ENCODE measurements around the gene DXO.
"Not testable (repeated sequence)": the region's sequence is repeated elsewhere in the genome, so short reads cannot be mapped to it uniquely, and the experiment has no call there.

The DXO gene

DNA sequence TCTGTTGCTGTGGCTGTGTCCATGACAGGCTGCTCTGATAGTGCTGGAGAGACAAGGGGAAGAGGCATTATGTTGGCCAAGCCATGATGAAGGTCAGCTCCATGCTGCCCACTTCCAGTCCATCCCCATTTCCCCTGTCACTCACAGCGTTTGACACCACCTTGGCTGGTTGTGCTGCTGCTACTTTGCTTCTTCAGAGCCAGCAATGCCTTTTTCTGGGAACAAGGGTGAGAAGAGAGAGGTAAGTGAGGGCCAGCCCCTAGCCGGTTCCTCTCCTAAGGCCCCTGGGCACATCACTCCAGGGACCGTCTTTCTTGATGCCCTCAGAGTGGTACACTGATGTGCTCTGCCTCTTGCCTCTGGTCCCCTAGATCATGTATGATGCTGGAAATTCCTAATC lies 15.1 kb downstream of the DXO start:
- DNase-seq, result no peak

- DNase-seq, result no peak
Observed at GRCh38 chr6:31954511-31954910, 17.4 kb downstream of the DXO start.

- DNase-seq, result no peak
Observed at GRCh38 chr6:31952890-31953289, 19.0 kb downstream of the DXO start.

DNA sequence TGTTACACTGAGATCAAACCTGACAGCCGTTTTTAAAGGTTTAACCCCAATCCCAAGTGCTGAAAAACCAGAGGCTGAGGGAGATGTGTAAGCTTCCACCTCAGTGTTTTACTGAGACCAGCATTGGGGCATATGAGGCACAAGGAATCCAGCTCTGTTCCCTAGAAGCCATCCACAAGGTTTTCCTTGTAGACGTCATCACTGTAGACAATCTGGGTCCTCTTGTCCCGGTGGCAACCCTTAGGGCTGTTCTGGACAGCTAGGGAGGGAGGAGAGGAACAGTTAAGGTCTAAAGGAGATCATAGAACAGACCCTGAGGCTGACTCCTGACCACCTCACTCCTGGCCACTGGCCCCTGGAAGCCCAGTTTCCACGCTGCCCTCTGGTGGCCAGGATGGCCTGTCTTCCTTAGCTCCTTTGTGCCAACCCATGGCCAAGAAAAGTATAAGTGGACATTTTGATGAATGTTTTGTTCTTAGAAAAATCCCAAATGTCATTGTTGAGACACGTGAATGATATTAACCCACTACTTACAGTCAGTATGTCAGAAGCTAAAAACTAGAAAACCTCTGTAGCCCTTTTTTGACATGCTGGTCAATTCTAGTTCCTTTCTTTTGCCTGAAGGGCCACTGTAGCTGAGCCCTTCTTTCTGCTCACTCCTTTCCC lies 19.7 kb downstream of the DXO start:
- peak; percentile 65 for DNase-seq

DNA sequence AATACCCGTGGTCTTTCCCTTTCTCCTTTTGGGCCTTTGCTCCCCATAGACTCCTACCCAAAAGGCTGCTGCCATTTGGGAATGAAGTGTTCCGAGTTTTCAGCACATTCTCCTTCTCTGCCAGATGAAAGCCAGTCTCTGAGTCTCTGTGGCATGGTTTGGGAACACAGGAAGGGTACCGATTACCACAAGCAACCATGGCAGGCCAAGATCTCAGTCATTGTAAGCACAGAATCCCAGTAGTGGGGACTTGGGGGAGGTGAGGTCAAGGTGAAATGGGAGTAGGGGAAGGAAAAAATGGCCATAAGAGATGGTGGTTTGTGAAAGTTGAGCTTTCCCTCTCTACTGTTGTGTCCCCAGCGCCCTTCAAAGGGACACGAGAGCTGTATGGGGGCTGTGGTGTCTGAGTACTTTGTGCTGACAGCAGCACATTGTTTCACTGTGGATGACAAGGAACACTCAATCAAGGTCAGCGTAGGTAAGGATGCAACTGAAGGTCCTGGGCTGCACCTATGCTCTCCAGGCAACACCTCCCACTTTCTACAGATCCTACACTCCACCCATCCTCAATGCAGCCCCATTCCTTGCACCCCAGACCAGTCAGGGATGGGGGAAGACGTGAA lies 21.9 kb downstream of the DXO start:
- DNase-seq, result no peak

DNA sequence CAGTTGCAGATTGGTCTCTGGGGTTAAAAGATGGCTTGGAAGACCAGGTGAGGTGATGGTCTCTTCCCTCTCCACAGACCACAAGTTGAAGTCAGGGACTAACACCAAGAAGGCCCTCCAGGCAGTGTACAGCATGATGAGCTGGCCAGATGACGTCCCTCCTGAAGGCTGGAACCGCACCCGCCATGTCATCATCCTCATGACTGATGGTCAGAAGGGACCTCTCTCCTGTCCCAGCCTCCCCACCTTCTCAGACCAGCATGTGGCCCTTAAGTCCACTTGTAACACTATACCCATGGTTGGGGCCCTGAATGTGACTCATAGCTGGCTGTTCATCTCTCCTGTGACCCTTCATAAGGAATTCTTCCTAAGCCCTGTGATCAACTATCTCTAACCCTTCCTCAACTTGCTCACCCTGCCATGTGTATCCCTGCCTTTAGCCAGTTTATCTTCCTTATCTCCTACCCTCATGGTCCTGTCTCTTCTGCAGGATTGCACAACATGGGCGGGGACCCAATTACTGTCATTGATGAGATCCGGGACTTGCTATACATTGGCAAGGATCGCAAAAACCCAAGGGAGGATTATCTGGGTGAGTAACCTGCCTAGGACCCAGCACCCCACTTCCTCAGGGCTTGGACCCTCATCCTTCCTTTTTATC lies 23.1 kb downstream of the DXO start:
- DNase-seq, result no peak

DNA sequence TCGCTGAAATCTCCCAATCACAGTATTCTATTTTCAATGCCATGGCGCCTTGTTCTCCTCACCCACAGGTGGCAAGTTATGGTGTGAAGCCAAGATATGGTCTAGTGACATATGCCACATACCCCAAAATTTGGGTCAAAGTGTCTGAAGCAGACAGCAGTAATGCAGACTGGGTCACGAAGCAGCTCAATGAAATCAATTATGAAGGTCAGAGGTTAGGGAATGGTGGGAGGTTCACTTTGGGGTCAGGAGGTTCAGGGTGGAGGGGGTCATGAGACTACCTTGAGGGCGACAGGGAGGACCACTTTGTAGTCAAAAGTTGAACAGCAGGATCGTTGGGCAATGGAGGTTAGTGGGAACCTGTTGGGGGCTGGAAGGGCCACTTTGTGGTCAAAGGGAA lies 23.6 kb downstream of the DXO start:
- DNase-seq, result no peak

DNA sequence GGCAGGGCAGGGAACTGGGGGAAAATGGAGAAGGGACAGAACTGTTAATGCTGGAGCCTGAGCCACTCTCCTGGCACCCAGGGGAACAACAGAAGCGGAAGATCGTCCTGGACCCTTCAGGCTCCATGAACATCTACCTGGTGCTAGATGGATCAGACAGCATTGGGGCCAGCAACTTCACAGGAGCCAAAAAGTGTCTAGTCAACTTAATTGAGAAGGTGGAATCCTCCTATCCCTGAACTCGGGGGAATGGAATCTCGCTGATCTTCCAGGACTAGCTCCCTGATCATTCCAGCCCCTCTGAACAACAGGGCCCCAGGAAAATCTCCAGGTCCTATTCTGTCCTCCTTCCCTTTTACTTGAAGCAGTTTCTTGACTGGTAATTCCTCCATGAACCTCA lies 24.1 kb downstream of the DXO start:
- no peak for DNase-seq

GRCh38 chr6:31947070-31947675 lies 24.8 kb downstream of the DXO start:
- no peak for DNase-seq

GRCh38 chr6:31946370-31946885 lies 25.5 kb downstream of the DXO start:
- no peak for DNase-seq

- peak; percentile 85 for DNase-seq
Observed at GRCh38 chr6:31945507-31946369, 26.2 kb downstream of the DXO start, which contains the start of gene CFB. Gene CFB (plus strand): TSS chr6:31946095. CDS start chr6:31946222, 127 bp downstream.

DNA sequence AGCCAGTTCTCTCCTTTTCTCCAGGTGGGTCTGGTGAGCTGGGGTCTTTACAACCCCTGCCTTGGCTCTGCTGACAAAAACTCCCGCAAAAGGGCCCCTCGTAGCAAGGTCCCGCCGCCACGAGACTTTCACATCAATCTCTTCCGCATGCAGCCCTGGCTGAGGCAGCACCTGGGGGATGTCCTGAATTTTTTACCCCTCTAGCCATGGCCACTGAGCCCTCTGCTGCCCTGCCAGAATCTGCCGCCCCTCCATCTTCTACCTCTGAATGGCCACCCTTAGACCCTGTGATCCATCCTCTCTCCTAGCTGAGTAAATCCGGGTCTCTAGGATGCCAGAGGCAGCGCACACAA lies 26.8 kb downstream of the DXO start:
- DNase-seq, result no peak

DNA sequence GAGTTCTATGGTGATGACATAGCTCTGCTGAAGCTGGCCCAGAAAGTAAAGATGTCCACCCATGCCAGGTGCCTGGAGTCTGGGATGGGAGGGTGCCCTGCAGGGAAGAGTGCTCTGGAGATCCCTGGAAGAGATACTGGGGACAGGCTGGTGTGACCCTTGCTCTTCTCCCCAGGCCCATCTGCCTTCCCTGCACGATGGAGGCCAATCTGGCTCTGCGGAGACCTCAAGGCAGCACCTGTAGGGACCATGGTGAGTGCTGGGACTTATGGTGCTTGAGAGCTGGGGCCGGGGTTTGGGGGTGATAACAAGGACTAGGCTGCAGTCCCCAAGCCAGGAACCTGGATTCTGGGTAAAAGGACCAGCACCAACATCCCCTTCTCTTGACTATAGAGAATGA lies 28.2 kb downstream of the DXO start:
- DNase-seq, result no peak

DNA sequence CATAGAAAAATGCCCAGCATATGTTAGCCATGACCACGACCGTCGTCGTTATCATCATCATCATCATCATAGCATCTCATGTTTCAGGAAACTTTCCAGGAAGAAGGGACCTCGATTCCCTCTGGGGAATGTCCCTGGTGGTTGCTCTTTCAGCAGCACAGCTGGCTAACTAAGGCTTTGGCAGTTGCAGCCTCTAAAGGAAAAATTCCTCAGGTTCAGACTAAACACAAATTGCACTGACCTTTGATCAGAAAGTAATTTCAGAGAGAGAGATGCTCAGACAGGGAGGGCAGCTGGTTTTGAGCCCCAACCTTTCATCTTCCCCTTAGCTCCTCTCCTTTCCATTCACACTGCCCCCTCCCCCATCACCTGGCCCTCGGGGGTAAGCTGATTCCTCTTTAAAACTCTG lies 31.7 kb downstream of the DXO start:
- peak; percentile 51 for DNase-seq

- no peak for DNase-seq
Observed at GRCh38 chr6:31935823-31936222, 36.1 kb downstream of the DXO start.

- DNase-seq, result no peak
Observed at GRCh38 chr6:31935021-31935420, 36.9 kb downstream of the DXO start.

- no peak for DNase-seq
Observed at GRCh38 chr6:31933537-31933936, 38.4 kb downstream of the DXO start.

GRCh38 chr6:31932137-31932536 lies 39.8 kb downstream of the DXO start:
- not testable (repeated sequence) for DNase-seq

DNA sequence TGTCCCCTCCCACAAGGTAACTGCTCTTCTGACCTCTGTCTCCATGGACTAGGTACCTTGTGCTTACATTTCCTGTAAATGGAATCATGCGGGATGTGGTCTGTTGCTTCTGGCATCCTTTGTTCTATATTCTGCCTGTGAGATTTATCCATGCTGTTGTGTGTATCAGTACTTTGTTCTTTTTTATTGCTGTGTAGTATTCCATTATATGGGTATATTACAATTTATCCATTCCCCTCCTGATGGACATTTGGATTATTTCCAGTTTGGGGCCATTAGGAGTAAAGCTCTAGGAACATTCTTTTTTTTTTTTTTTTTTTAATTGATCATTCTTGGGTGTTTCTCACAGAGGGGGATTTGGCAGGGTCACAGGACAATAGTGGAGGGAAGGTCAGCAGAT lies 41.0 kb downstream of the DXO start:
- no peak for DNase-seq

DNA sequence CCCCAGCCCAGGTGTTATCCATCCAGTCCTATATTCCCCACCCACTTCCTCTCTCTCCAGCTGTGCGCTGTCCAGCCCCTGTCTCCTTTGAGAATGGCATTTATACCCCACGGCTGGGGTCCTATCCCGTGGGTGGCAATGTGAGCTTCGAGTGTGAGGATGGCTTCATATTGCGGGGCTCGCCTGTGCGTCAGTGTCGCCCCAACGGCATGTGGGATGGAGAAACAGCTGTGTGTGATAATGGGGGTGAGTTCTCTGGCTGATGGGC lies 43.3 kb downstream of the DXO start:
- no peak for DNase-seq

DNA sequence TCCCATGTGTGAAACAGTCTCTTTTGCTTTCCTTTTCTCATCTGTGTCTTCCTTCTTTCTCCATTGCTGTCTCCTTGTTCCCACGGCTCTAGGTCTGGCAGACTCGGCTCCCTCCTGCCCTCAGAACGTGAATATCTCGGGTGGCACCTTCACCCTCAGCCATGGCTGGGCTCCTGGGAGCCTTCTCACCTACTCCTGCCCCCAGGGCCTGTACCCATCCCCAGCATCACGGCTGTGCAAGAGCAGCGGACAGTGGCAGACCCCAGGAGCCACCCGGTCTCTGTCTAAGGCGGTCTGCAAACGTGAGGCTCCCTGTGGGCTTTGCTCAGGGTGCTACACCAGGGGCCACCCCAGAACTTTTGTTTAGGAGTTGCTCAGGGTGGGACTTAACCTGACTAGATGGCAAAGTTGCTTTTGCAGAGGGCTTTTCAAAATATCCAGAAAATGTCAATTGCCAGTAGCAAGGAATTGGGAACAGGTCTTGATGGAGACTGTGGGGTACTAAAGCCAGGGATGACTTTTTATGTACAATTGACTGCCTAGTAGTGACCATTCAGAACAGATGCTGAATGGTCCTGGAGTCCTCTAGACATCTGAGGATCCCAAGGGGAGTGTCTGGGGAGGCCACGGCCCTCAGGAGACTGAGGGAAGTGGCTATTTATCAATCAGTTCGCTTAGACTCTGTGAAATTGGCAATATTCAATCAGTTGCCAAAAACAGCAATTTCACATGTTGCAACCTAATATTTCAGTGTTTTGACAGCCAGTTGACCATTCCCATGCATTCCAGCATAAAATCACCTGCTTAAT lies 43.9 kb downstream of the DXO start:
- DNase-seq, result no peak

Data from fibroblast of skin of scalp (primary cell).